ENCODE data around the gene IGIP. TPM values are rescaled to one million over a fixed set of nuclear protein-coding genes. Genes with fewer than 3 reads are reported as not detected.
"Not testable (repeated sequence)": the region's sequence is repeated elsewhere in the genome, so short reads cannot be mapped to it uniquely, and the experiment has no call there.

IGIP gene
- polyA plus RNA-seq, 1 of the 3 experiments (the other 2 are of a cell fraction), result 0.72 TPM

DNA sequence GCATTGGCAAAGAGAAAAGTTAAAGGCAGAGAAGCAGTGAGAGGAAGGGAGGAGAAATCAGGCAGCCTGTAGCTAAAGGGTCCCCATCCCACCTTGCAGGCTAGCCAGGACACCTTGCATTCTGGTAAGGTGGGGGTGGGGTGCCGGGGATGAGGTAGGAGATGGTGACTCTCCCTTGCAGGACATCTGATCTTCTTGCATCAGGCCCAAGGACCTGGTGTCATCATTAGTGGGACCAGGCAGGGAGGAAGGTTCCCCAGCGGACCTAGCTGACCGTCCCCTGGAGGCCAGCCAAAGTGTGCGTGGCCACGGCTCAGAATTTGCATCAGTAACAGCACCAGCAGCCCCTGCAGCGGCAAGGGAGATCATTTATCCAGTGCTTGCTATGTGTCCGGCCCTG is 27.5 kb downstream of the IGIP start:
- WGBS (ENCODE audit: low lambda C conversion rate), result 67% methylated on average over 7 of the region's 7 CpGs
- POLR2A ChIA-PET, result no interaction called here

DNA sequence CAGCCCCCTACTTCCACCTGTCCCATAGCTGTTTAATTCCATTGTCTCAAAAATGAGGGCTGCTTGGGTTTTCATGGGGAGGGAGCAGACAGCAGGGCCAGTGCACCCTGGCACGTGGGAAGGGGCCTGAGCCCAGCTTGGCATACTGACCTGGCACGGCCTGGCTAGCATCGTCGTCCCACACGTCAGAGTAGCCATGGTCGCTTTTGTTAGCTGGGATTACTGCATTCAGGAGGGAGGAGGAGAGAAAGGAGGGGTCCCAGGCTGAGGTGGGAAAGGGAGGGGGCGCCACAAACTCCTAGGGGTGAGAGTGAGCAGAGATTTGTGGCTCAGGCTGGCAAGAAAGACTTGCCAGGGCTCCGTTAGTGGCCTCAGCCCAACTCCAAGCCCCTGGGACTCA is 28.2 kb downstream of the IGIP start:
- WGBS (ENCODE audit: low lambda C conversion rate), result 84% methylated on average over 8 of the region's 8 CpGs
- H4K20me1 ChIP-seq (ENCODE audit: insufficient read depth), result no peaks in the 10 kb centered on the region
- H3K79me2 ChIP-seq (ENCODE audit: insufficient read depth), result peaks cover 3% of the 10 kb centered on the region; the same call in 1 of the 2 replicates
- H3K9ac ChIP-seq, result no peak overlapping the region
- H3K4me1 ChIP-seq (ENCODE audit: control insufficient read depth in 1 of 2, insufficient read depth in 2 of 2, low read depth in 1 of 2, low read length in 1 of 2), result peaks cover 0 to 5% of the 10 kb centered on the region in 2 experiments; a peak in 1 of 4 replicates
- ChIA-PET POLR2A (no interaction called here), CTCF (interaction anchor here (0.6 to 13.5 kb wide), 6 partner anchors 10 to 198 kb away, joined by 3 to 147 read pairs (median 5); no protein-coding TSS in a partner anchor)
- H3F3A ChIP-seq (replicated peaks; ENCODE audit: insufficient read depth), result no peaks in the 10 kb centered on the region
- DNase-seq, result no peak
- no peak overlapping the region for H2AFZ ChIP-seq (ENCODE audit: low read depth)
- no peaks in the 10 kb centered on the region for H3K9me3 ChIP-seq
- no peaks in the 10 kb centered on the region for H3K27me3 ChIP-seq (ENCODE audit: insufficient read depth)
- no peak for TF ChIP-seq SIN3A (IDR thresholded peaks at IDR 0.05; ENCODE audit: borderline replicate concordance, low read depth, low read length)
- TF ChIP-seq TAF1 (IDR thresholded peaks at IDR 0.05; ENCODE audit: borderline replicate concordance, low read depth, low read length), result no peak
- TF ChIP-seq YY1 (IDR thresholded peaks at IDR 0.05; ENCODE audit: low read depth), result no peak
- no peak for TF ChIP-seq FOSL2 (IDR thresholded peaks at IDR 0.05; ENCODE audit: borderline replicate concordance, low read depth)
- no peak for TF ChIP-seq RFX5 (IDR thresholded peaks at IDR 0.05; ENCODE audit: low read length)
- TF ChIP-seq EZH2phosphoT487 (IDR thresholded peaks at IDR 0.05; ENCODE audit: borderline replicate concordance, low read depth), result no peak
- no peak for TF ChIP-seq MEF2A (IDR thresholded peaks at IDR 0.05; ENCODE audit: borderline replicate concordance, low read depth)
- TF ChIP-seq SMC3 (IDR thresholded peaks at IDR 0.05; ENCODE audit: low read depth, low read length), result no peak
- no peak for TF ChIP-seq RAD21 (IDR thresholded peaks at IDR 0.05; ENCODE audit: low read length)
- no peak for TF ChIP-seq NFIC (IDR thresholded peaks at IDR 0.05; ENCODE audit: borderline replicate concordance)
- no peak for TF ChIP-seq CHD2 (IDR thresholded peaks at IDR 0.05; ENCODE audit: low read length, partially characterized antibody)
- TF ChIP-seq, protein P1, sequence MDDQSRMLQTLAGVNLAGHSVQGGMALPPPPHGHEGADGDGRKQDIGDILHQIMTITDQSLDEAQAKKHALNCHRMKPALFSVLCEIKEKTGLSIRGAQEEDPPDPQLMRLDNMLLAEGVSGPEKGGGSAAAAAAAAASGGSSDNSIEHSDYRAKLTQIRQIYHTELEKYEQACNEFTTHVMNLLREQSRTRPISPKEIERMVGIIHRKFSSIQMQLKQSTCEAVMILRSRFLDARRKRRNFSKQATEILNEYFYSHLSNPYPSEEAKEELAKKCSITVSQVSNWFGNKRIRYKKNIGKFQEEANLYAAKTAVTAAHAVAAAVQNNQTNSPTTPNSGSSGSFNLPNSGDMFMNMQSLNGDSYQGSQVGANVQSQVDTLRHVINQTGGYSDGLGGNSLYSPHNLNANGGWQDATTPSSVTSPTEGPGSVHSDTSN (IDR thresholded peaks at IDR 0.05), result no peak
- TF ChIP-seq, protein P2, sequence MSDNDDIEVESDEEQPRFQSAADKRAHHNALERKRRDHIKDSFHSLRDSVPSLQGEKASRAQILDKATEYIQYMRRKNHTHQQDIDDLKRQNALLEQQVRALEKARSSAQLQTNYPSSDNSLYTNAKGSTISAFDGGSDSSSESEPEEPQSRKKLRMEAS (IDR thresholded peaks at IDR 0.05; ENCODE audit: low read depth), result no peak
- TF ChIP-seq FOXJ3 (CRISPR knock-in tag; IDR thresholded peaks at IDR 0.05), result no peak
- TF ChIP-seq NRF1 (IDR thresholded peaks at IDR 0.05; ENCODE audit: low read depth, low read length), result no peak
- no peak for TF ChIP-seq EP300 (IDR thresholded peaks at IDR 0.05; ENCODE audit: borderline replicate concordance in 1 of 2, low read depth in 1 of 2, low read length in 1 of 2)
- H3K27ac ChIP-seq (ENCODE audit: low read depth in 2 of 2, low read length in 1 of 2), result no peak overlapping the region
- H3K36me3 ChIP-seq (replicated peaks in 1 of 2; ENCODE audit: control insufficient read depth in 1 of 2, insufficient read depth in 2 of 2, low read length in 1 of 2), result no peaks in the 10 kb centered on the region
- H3K4me2 ChIP-seq, result no peak overlapping the region
- no peak overlapping the region for H3K4me3 ChIP-seq (ENCODE audit: low read depth in 2 of 2, low read length in 1 of 2)
- H3K9me2 ChIP-seq, result no peaks in the 10 kb centered on the region

More for the DNA sequence above, 27.5 kb downstream of the IGIP start:
- Histone ChIP-seq H3K4me2 (no peak overlapping the region), H3K79me2 (ENCODE audit: insufficient read depth) (peaks cover 3% of the 10 kb centered on the region; the same call in 1 of the 2 replicates), H3F3A (replicated peaks; ENCODE audit: insufficient read depth) (no peaks in the 10 kb centered on the region), H2AFZ (ENCODE audit: low read depth) (no peak overlapping the region), H3K27me3 (ENCODE audit: insufficient read depth) (no peaks in the 10 kb centered on the region), H3K9me3 (no peaks in the 10 kb centered on the region), H3K4me1 (ENCODE audit: control insufficient read depth in 1 of 2, insufficient read depth in 2 of 2, low read depth in 1 of 2, low read length in 1 of 2) (peaks cover 0 to 5% of the 10 kb centered on the region in 2 experiments; a peak in 1 of 4 replicates), H4K20me1 (ENCODE audit: insufficient read depth) (no peaks in the 10 kb centered on the region), H3K4me3 (ENCODE audit: low read depth in 2 of 2, low read length in 1 of 2) (no peak overlapping the region), H3K36me3 (replicated peaks in 1 of 2; ENCODE audit: control insufficient read depth in 1 of 2, insufficient read depth in 2 of 2, low read length in 1 of 2) (no peaks in the 10 kb centered on the region), H3K27ac (ENCODE audit: low read depth in 2 of 2, low read length in 1 of 2) (no peak overlapping the region), H3K9ac (no peak overlapping the region), H3K9me2 (no peaks in the 10 kb centered on the region)
- CTCF ChIA-PET, result interaction anchor here (1.2 to 13.5 kb wide), 5 partner anchors 9 to 199 kb away, joined by 3 to 147 read pairs (median 7); no protein-coding TSS in a partner anchor
- DNase-seq, result no peak
- TF ChIP-seq FOSL2 (IDR thresholded peaks at IDR 0.05; ENCODE audit: borderline replicate concordance, low read depth) (no peak), EP300 (IDR thresholded peaks at IDR 0.05; ENCODE audit: borderline replicate concordance in 1 of 2, low read depth in 1 of 2, low read length in 1 of 2) (no peak), EZH2phosphoT487 (IDR thresholded peaks at IDR 0.05; ENCODE audit: borderline replicate concordance, low read depth) (no peak), FOXJ3 (CRISPR knock-in tag; IDR thresholded peaks at IDR 0.05) (no peak), FOXM1 (IDR thresholded peaks at IDR 0.05; ENCODE audit: low read depth) (no peak), POLR2AphosphoS5 (IDR thresholded peaks at IDR 0.05; ENCODE audit: low read depth, low read length) (no peak), SIN3A (IDR thresholded peaks at IDR 0.05; ENCODE audit: borderline replicate concordance, low read depth, low read length) (no peak), SMC3 (IDR thresholded peaks at IDR 0.05; ENCODE audit: low read depth, low read length) (no peak), TAF1 (IDR thresholded peaks at IDR 0.05; ENCODE audit: borderline replicate concordance, low read depth, low read length) (no peak), NFIC (IDR thresholded peaks at IDR 0.05; ENCODE audit: borderline replicate concordance) (no peak), YY1 (IDR thresholded peaks at IDR 0.05; ENCODE audit: low read depth) (no peak)

DNA sequence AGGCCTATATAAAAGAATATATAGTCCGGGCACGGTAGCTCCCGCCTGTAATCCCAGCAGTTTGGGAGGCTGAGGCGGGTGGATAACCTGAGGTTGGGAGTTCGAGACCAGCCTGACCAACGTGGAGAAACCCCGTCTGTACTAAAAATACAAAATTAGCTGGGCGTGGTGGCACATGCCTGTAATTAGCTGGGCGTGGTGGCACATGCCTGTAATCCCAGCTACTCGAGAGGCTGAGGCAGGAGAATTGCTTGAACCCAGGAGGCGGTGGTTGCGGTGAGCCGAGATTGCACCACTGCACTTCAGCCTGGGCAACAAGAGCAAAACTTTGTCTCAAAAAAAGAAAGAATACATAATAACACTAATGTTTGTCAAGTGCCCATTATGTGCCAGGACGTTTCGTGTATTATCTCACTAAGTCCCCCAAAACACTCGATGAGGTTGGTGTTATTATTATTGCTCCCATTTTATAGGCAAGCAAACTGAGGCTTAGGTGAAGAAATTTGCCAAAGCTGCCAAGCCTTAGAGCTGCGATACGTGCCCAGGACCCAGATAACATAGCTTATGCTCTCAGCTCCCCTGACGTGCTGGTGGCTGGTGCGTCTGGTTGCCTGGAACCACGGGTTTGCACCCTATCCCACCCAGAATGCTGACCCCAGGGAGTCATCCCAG is 29.1 kb downstream of the IGIP start:
- H2AFZ ChIP-seq (ENCODE audit: low read depth); H4K20me1 ChIP-seq (ENCODE audit: insufficient read depth); H3K27ac ChIP-seq (ENCODE audit: low read depth in 2 of 2, low read length in 1 of 2); H3K4me3 ChIP-seq (ENCODE audit: low read depth in 2 of 2, low read length in 1 of 2); H3K27me3 ChIP-seq (ENCODE audit: insufficient read depth); H3K36me3 ChIP-seq (replicated peaks in 1 of 2; ENCODE audit: control insufficient read depth in 1 of 2, insufficient read depth in 2 of 2, low read length in 1 of 2); DNase-seq; H3K9me3 ChIP-seq; H3K9ac ChIP-seq; H3F3A ChIP-seq (replicated peaks; ENCODE audit: insufficient read depth); H3K4me2 ChIP-seq; H3K9me2 ChIP-seq; H3K4me1 ChIP-seq (ENCODE audit: control insufficient read depth in 1 of 2, insufficient read depth in 2 of 2, low read depth in 1 of 2, low read length in 1 of 2); H3K79me2 ChIP-seq (ENCODE audit: insufficient read depth); POLR2A ChIA-PET: not testable (repeated sequence)
- CTCF ChIA-PET, result interaction anchor here (1.1 to 13.5 kb wide), 8 partner anchors 11 to 390 kb away, joined by 3 to 147 read pairs (median 13); partner anchors contain the start of gene NRG2
- 87% methylated on average over 21 of the region's 21 CpGs for WGBS (ENCODE audit: low lambda C conversion rate)
